Vagina (tissue), 2 donors: ENCODE results near the gene GAREM1.

Source experiments
- POLR2A ChIP-seq, 2 donors: fragments of 450-650 bp; IDR thresholded peaks; one replicate each; pipeline ENCODE4 v1.6.1; 2017; ENCODE audit warnings: antibody characterized with exemption in 2 of 2, mild to moderate bottlenecking in 2 of 2, moderate library complexity in 2 of 2
- POLR2AphosphoS5 ChIP-seq, 2 donors: sonication (generic); formaldehyde crosslinking; IDR thresholded peaks; one replicate each; pipeline ENCODE4 v1.9.0; 2017; ENCODE audit warnings: antibody characterized with exemption in 2 of 2, mild to moderate bottlenecking in 2 of 2, low read depth in 1 of 2; ENCODE audit not compliant: insufficient read depth in 1 of 2

- TF ChIP-seq POLR2AphosphoS5 (IDR thresholded peaks at IDR 0.05; ENCODE audit: insufficient read depth in 1 of 2, low read depth in 1 of 2) (no peak), POLR2A (IDR thresholded peaks at IDR 0.05) (no peak)
Measured at GRCh38 chr18:32299484-32299883, 171.2 kb downstream of the GAREM1 start.
